Neural progenitor cell (in vitro differentiated cells): ENCODE results near the gene FAM174C.

Source experiments
- CTCF ChIP-seq: fragments of 200-600 bp; sonication (generic); IDR thresholded peaks from 2 replicates; pipeline ENCODE4 v1.5.1; 2017; ENCODE audit warnings: antibody characterized with exemption, mild to moderate bottlenecking
- EZH2 ChIP-seq: fragments of 200-600 bp; sonication (generic); IDR thresholded peaks from 2 replicates; pipeline ENCODE4 v1.6.1; 2017; ENCODE audit warnings: antibody characterized with exemption, mild to moderate bottlenecking, moderate library complexity
- EZH2phosphoT487 ChIP-seq: fragments of 200-600 bp; sonication (generic); IDR thresholded peaks from 2 replicates; pipeline ENCODE4 v1.6.1; 2017; ENCODE audit warnings: antibody characterized with exemption

- TF ChIP-seq CTCF (no peak), EZH2 (no peak), EZH2phosphoT487 (no peak)
These were observed 40.4 kb upstream of the FAM174C start for GRCh38 chr19:1234955-1235380.
